ENCODE results near the gene GRIN3B. TPM values are rescaled to one million over a fixed set of nuclear protein-coding genes. Genes with fewer than 3 reads are reported as not detected.
A peak's percentile ranks its signal among the peaks of the same experiment; 100 is the strongest.

The GRIN3B gene
- total RNA-seq, 1 donor from 2014 or later: not detected

GRCh38 chr19:999379-999719 lies 870 bp upstream of the GRIN3B start:
- DNase-seq (ENCODE audit: extremely low spot score in 2 of 2): no peak
- peaks cover 10% of the 10 kb centered on the region for H3K27me3 ChIP-seq
- peaks cover 27% of the 10 kb centered on the region for H3K4me1 ChIP-seq
- H3K36me3 ChIP-seq: peaks cover 0 to 2% of the 10 kb centered on the region in 2 donors
- no peak for TF ChIP-seq POLR2AphosphoS5 (IDR thresholded peaks at IDR 0.05; ENCODE audit: insufficient read depth in 1 of 2, low read depth in 1 of 2)
- no peak for TF ChIP-seq POLR2A (IDR thresholded peaks at IDR 0.05)
- TF ChIP-seq CTCF (IDR thresholded peaks at IDR 0.05): no peak
- H3K9me3 ChIP-seq: no peaks in the 10 kb centered on the region
- intact Hi-C loops (cut with DNase I): no loop called here
- H3K27ac ChIP-seq: no peak overlapping the region
- H3K4me3 ChIP-seq: no peak overlapping the region

- no peak for DNase-seq (ENCODE audit: extremely low spot score in 2 of 2)
- H3K27me3 ChIP-seq: peaks cover 10% of the 10 kb centered on the region
- peak overlapping the region in 1 of 2 donors; percentile 33 for H3K4me3 ChIP-seq
- H3K27ac ChIP-seq: no peak overlapping the region
- H3K36me3 ChIP-seq: no peaks in the 10 kb centered on the region
- TF ChIP-seq CTCF (IDR thresholded peaks at IDR 0.05): no peak
- TF ChIP-seq POLR2A (IDR thresholded peaks at IDR 0.05): no peak
- TF ChIP-seq POLR2AphosphoS5 (IDR thresholded peaks at IDR 0.05; ENCODE audit: insufficient read depth in 1 of 2, low read depth in 1 of 2): no peak
- peaks cover 25% of the 10 kb centered on the region for H3K4me1 ChIP-seq
- H3K9me3 ChIP-seq: no peaks in the 10 kb centered on the region
- intact Hi-C loops (cut with DNase I): no loop called here
Measured at GRCh38 chr19:1000591-1001537, 645 bp downstream of the GRIN3B start.

GRCh38 chr19:1001538-1002166 lies 1.4 kb downstream of the GRIN3B start:
- H3K4me1 ChIP-seq: peaks cover 18% of the 10 kb centered on the region
- H3K27ac ChIP-seq: no peak overlapping the region
- H3K27me3 ChIP-seq: peaks cover 10% of the 10 kb centered on the region
- intact Hi-C loops (cut with DNase I): no loop called here
- DNase-seq (ENCODE audit: extremely low spot score in 2 of 2): no peak
- no peaks in the 10 kb centered on the region for H3K9me3 ChIP-seq
- no peaks in the 10 kb centered on the region for H3K36me3 ChIP-seq
- no peak overlapping the region for H3K4me3 ChIP-seq
- TF ChIP-seq CTCF (IDR thresholded peaks at IDR 0.05) (peak; percentile 60 to 82 (median 76)), POLR2AphosphoS5 (IDR thresholded peaks at IDR 0.05; ENCODE audit: insufficient read depth in 1 of 2, low read depth in 1 of 2) (no peak)

- Histone ChIP-seq H3K9me3 (no peaks in the 10 kb centered on the region), H3K36me3 (no peaks in the 10 kb centered on the region), H3K27ac (no peak overlapping the region), H3K4me3 (no peak overlapping the region), H3K4me1 (peaks cover 16% of the 10 kb centered on the region), H3K27me3 (peaks cover 10% of the 10 kb centered on the region)
- intact Hi-C loops (cut with DNase I): no loop called here
- TF ChIP-seq POLR2A (IDR thresholded peaks at IDR 0.05) (no peak), CTCF (IDR thresholded peaks at IDR 0.05) (no peak), POLR2AphosphoS5 (IDR thresholded peaks at IDR 0.05; ENCODE audit: insufficient read depth in 1 of 2, low read depth in 1 of 2) (no peak)
- DNase-seq (ENCODE audit: extremely low spot score in 2 of 2): no peak
Measured at GRCh38 chr19:1002600-1002999, 2.4 kb downstream of the GRIN3B start.

- Histone ChIP-seq H3K9me3 (no peaks in the 10 kb centered on the region), H3K36me3 (no peaks in the 10 kb centered on the region), H3K4me1 (peaks cover 16% of the 10 kb centered on the region), H3K4me3 (no peak overlapping the region), H3K27me3 (peaks cover 10% of the 10 kb centered on the region), H3K27ac (no peak overlapping the region)
- DNase-seq (ENCODE audit: extremely low spot score in 2 of 2): no peak
- no peak for TF ChIP-seq CTCF (IDR thresholded peaks at IDR 0.05)
- TF ChIP-seq POLR2AphosphoS5 (IDR thresholded peaks at IDR 0.05; ENCODE audit: insufficient read depth in 1 of 2, low read depth in 1 of 2): no peak
- intact Hi-C loops (cut with DNase I): no loop called here
Measured at GRCh38 chr19:1003283-1003682, 3.1 kb downstream of the GRIN3B start.

Measured in vagina (tissue), 2 donors.